22Rv1 (cell line): ENCODE results near the gene VWA8.

ENCODE experiments used
- CTCF ChIP-seq: fragments of 450-650 bp; IDR thresholded peaks from 2 replicates; pipeline ENCODE4 v1.5.1; 2017; ENCODE audit warnings: mild to moderate bottlenecking
- ZFX ChIP-seq: fragments of 450-650 bp; IDR thresholded peaks from 2 replicates; pipeline ENCODE4 v1.6.1; 2017; ENCODE audit warnings: antibody characterized with exemption, borderline replicate concordance

GRCh38 chr13:41858780-41859179 is 102.1 kb downstream of the VWA8 start:
- TF ChIP-seq CTCF, result no peak
- TF ChIP-seq ZFX, result no peak
